HG03439 (cell line): ENCODE measurements around the gene KAT8.
"Not testable (repeated sequence)": the region's sequence is repeated elsewhere in the genome, so short reads cannot be mapped to it uniquely, and the experiment has no call there.

Experiments used
- ATAC-seq: cut with Tn5 transposase; IDR thresholded peaks from one replicate; pipeline ENCODE4 v1.9.1; 2021; ENCODE audit warnings: mild to moderate bottlenecking, moderate library complexity; ENCODE audit not compliant: unreplicated experiment

Gene KAT8

GRCh38 chr16:31144418-31144817 is 27.0 kb downstream of the KAT8 start:
- ATAC-seq = not testable (repeated sequence)

GRCh38 chr16:31145398-31145990 is 28.0 kb downstream of the KAT8 start:
- ATAC-seq = no peak

GRCh38 chr16:31147574-31147973 is 30.1 kb downstream of the KAT8 start:
- ATAC-seq = no peak

- no peak for ATAC-seq
These were observed 30.8 kb downstream of the KAT8 start for GRCh38 chr16:31148281-31148728.

GRCh38 chr16:31148896-31149295 is 31.4 kb downstream of the KAT8 start:
- no peak for ATAC-seq

- ATAC-seq = no peak
These were observed 31.9 kb downstream of the KAT8 start for GRCh38 chr16:31149332-31149731.

GRCh38 chr16:31149894-31150890 is 32.7 kb downstream of the KAT8 start, which contains the start of gene PRSS36:
PRSS36 (minus strand) TSS chr16:31150066; CDS start chr16:31150035, 31 bp downstream.
- ATAC-seq = no peak

- not testable (repeated sequence) for ATAC-seq
These were observed 33.5 kb downstream of the KAT8 start for GRCh38 chr16:31150976-31151375.

GRCh38 chr16:31157136-31157535 is 39.7 kb downstream of the KAT8 start:
- ATAC-seq = no peak

- ATAC-seq = no peak
These were observed 49.9 kb downstream of the KAT8 start for GRCh38 chr16:31167315-31167714.

GRCh38 chr16:31168848-31169247 is 51.4 kb downstream of the KAT8 start:
- ATAC-seq = no peak

GRCh38 chr16:31170048-31170447 is 52.6 kb downstream of the KAT8 start:
- ATAC-seq = not testable (repeated sequence)

GRCh38 chr16:31177136-31177535 is 59.7 kb downstream of the KAT8 start:
- no peak for ATAC-seq

GRCh38 chr16:31179219-31179746 is 61.8 kb downstream of the KAT8 start:
- ATAC-seq = peak; percentile 4

GRCh38 chr16:31179747-31180459 is 62.4 kb downstream of the KAT8 start, which contains the start of gene FUS:
FUS (plus strand) TSS chr16:31180139; CDS start chr16:31180215, 76 bp downstream.
- peak; percentile 68 for ATAC-seq
